Fibroblast of lung (primary cell): ENCODE measurements around the gene EHMT1.
A peak's percentile ranks its signal among the peaks of the same experiment; 100 is the strongest.

ENCODE experiments used
- EZH2 ChIP-seq: IDR thresholded peaks from 2 replicates; pipeline ENCODE4 v1.5.1; 2012; ENCODE audit warnings: low read length, control low read depth, mild to moderate bottlenecking; ENCODE audit errors: missing control alignments
- TF ChIP-seq, protein P1 (sequence below), 2 donors: IDR thresholded peaks in 1 of 2; conservative IDR thresholded peaks in 1 of 2; 1 replicate in 1 of 2; 2 replicates in 1 of 2; pipeline ENCODE4 v1.5.1; 2011 to 2012; ENCODE audit warnings: low read length in 2 of 2, control low read depth in 1 of 2, inconsistent platforms in 1 of 2, low read depth in 1 of 2, mild to moderate bottlenecking in 1 of 2

DNA sequence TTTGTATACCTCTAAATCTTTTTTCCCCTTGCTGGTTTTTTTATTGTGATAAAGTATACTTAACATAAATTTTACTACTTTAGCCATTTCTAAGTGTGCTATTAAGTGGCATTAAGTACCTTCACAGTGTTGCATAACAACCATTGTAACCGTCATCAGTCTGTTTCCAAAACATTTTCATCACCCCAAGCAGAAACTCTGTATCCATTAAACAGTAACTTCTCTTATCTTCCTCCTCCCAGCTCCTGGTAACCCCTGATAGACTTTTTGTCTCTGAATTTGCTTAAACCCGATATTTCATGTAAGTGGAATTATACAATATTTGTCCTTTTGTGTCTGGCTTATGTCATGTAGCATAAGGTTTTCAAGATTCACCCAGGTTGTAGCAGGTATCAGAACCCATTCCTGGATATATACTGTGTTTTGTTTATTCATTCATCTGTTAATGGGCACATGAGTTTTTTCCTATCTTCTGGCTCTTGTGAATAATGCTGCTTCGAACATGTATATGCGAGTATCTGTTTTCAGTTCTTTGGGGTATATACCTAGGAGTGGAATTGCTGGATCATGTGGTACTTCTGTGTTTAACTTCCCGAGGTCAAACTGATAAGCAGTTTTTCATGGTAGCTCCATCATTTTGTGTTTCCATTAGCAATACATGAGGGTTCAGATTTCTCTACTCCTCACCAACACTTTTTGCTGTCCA is 66.4 kb downstream of the EHMT1 start:
- TF ChIP-seq, protein P1, sequence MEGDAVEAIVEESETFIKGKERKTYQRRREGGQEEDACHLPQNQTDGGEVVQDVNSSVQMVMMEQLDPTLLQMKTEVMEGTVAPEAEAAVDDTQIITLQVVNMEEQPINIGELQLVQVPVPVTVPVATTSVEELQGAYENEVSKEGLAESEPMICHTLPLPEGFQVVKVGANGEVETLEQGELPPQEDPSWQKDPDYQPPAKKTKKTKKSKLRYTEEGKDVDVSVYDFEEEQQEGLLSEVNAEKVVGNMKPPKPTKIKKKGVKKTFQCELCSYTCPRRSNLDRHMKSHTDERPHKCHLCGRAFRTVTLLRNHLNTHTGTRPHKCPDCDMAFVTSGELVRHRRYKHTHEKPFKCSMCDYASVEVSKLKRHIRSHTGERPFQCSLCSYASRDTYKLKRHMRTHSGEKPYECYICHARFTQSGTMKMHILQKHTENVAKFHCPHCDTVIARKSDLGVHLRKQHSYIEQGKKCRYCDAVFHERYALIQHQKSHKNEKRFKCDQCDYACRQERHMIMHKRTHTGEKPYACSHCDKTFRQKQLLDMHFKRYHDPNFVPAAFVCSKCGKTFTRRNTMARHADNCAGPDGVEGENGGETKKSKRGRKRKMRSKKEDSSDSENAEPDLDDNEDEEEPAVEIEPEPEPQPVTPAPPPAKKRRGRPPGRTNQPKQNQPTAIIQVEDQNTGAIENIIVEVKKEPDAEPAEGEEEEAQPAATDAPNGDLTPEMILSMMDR (conservative IDR thresholded peaks at IDR 0.05 in 1 of 2, IDR thresholded peaks at IDR 0.05 in 1 of 2; ENCODE audit: low read depth in 1 of 2, low read length in 2 of 2): peak in 1 of 2 donors; percentile 13
- no peak for TF ChIP-seq EZH2
